Kidney (tissue), 14 donors: ENCODE results near the gene CLK1. TPM values are rescaled to one million over a fixed set of nuclear protein-coding genes. Genes with fewer than 3 reads are reported as not detected.

Experiments
- DNase-seq, 5 donors: peaks; one replicate each; pipeline ENCODE4 v3.0.0-alpha.2; 2013 to 2020
- FAIRE-seq: peaks from 2 replicates; lab custom pipeline; 2012; peaks lifted over from hg19 to GRCh38; lab: Jason Lieb, UNC
- H3K27ac ChIP-seq, 2 donors: one replicate each; pipeline ENCODE4 v1.7.0; 2013; ENCODE audit warnings: low read depth in 2 of 2, low read length in 2 of 2, inconsistent platforms in 1 of 2
- H3K27me3 ChIP-seq: one replicate; pipeline ENCODE4 v1.7.1; 2013; ENCODE audit warnings: low read length, inconsistent platforms; ENCODE audit not compliant: control insufficient read depth, insufficient read depth
- H3K36me3 ChIP-seq, 3 donors: one replicate each; pipeline versions ENCODE4 v1.7.0 to v1.7.1; 2013; ENCODE audit warnings: low read length in 3 of 3, control low read depth in 1 of 3, inconsistent platforms in 1 of 3; ENCODE audit not compliant: insufficient read depth in 3 of 3, control insufficient read depth in 2 of 3
- H3K4me1 ChIP-seq, 3 donors: one replicate each; pipeline versions ENCODE4 v1.7.0 to v1.7.1; 2013; ENCODE audit warnings: low read length in 3 of 3, inconsistent platforms in 1 of 3, low read depth in 1 of 3; ENCODE audit not compliant: control insufficient read depth in 2 of 3, insufficient read depth in 2 of 3
- H3K4me3 ChIP-seq, 3 donors: one replicate each; pipeline versions ENCODE4 v1.7.0 to v1.8.1; 2013; ENCODE audit warnings: low read length in 3 of 3, control low read depth in 1 of 3, inconsistent platforms in 1 of 3
- H3K9ac ChIP-seq, 3 donors: one replicate each; pipeline versions ENCODE4 v1.7.0 to v1.7.1; 2013; ENCODE audit warnings: low read length in 3 of 3, control low read depth in 1 of 3, inconsistent platforms in 1 of 3
- H3K9me3 ChIP-seq, 3 donors: one replicate each; pipeline versions ENCODE4 v1.7.0 to v1.7.1; 2013; ENCODE audit warnings: low read length in 3 of 3, control low read depth in 1 of 3, inconsistent platforms in 1 of 3; ENCODE audit not compliant: control insufficient read depth in 2 of 3, insufficient read depth in 1 of 3
- CTCF ChIP-seq: IDR thresholded peaks from 3 replicates; pipeline ENCODE4 v1.5.1; 2012; ENCODE audit warnings: mild to moderate bottlenecking, moderate library complexity, borderline replicate concordance; ENCODE audit not compliant: insufficient read depth; ENCODE audit errors: extremely low read depth
- intact Hi-C: fragments of 100-400 bp; cut with DNase I; formaldehyde crosslinking; loops from one replicate; pipeline ENCODE4 v1.11.1; 2022
- polyA plus RNA-seq: library from polyadenylated mRNA; stranded (reverse); fragments of 350-450 nt; fragmentation: Illumina TruSeq; extraction: RNeasy Lipid Tissue Mini Kit (QIAGEN cat#74804); gene quantifications from one replicate; pipeline ENCODE4 v1.2.3, GENCODE V29; 2014; ENCODE audit warnings: low read depth, low replicate concordance; ENCODE audit not compliant: insufficient read depth
- total RNA-seq: library from RNA; stranded (reverse); fragmentation: NEBNext Ultra II Directional; extraction: Animal tissue kit (Norgen Biotek cat#: 25700); gene quantifications from one replicate; pipeline ENCODE4 v1.2.1, GENCODE V29; 2021
- donor health status: control.
- donor health status: control.
- donor health status: control.
- donor health status: control.
- donor health status: control.
- donor health status: DM: yes; HTN: yes; CAD: no.
- donor health status: Normal renal cell carcinoma (clear cell type).

The CLK1 gene
- total and polyA plus RNA-seq, 2 donors from 2014 or later: 91.4 to 108 TPM

- peaks cover 0 to 39% (median 16%) of the 10 kb centered on the region in 3 donors for H3K36me3 ChIP-seq
- no peaks in the 10 kb centered on the region for H3K9me3 ChIP-seq
- intact Hi-C loops: loop anchor here (10.0 kb wide), 1 partner anchor 265 kb away; no protein-coding TSS in a partner anchor
- H3K9ac ChIP-seq: no peak overlapping the region
- H3K27ac ChIP-seq: no peak overlapping the region
- H3K27me3 ChIP-seq: no peaks in the 10 kb centered on the region
- TF ChIP-seq CTCF: no peak
- no peak for DNase-seq
- no peak for FAIRE-seq
- no peak overlapping the region for H3K4me3 ChIP-seq
- no peaks in the 10 kb centered on the region for H3K4me1 ChIP-seq
These were observed 45.5 kb upstream of the CLK1 start for GRCh38 chr2:200909958-200910357.

GRCh38 chr2:200905618-200906296 lies 41.3 kb upstream of the CLK1 start:
- Histone ChIP-seq H3K36me3 (peaks cover 1 to 23% (median 11%) of the 10 kb centered on the region in 3 donors), H3K9ac (no peak overlapping the region), H3K27me3 (no peaks in the 10 kb centered on the region), H3K4me3 (no peak overlapping the region), H3K9me3 (no peaks in the 10 kb centered on the region), H3K27ac (no peak overlapping the region), H3K4me1 (no peaks in the 10 kb centered on the region)
- FAIRE-seq: no peak
- peak; percentile 56 to 85 (median 78) for DNase-seq
- intact Hi-C loops: loop anchor here (10.0 kb wide), 1 partner anchor 269 kb away; no protein-coding TSS in a partner anchor
- peak; percentile 81 for TF ChIP-seq CTCF

GRCh38 chr2:200901459-200902072 lies 37.1 kb upstream of the CLK1 start:
- Histone ChIP-seq H3K27me3 (no peaks in the 10 kb centered on the region), H3K4me1 (no peaks in the 10 kb centered on the region), H3K4me3 (no peak overlapping the region), H3K36me3 (peaks cover 12 to 36% (median 34%) of the 10 kb centered on the region in 3 donors), H3K9me3 (no peaks in the 10 kb centered on the region), H3K9ac (no peak overlapping the region), H3K27ac (no peak overlapping the region)
- DNase-seq (peak in 4 of 5 donors; percentile 57 to 90 (median 82)), FAIRE-seq (no peak)
- TF ChIP-seq CTCF: peak; percentile 64
- intact Hi-C loops: loop anchor here (10.0 kb wide), 1 partner anchor 273 kb away; no protein-coding TSS in a partner anchor
